ENCODE results near the gene HS3ST6.

GRCh38 chr16:1907226-1907860 is 10.9 kb downstream of the HS3ST6 start:
- TF ChIP-seq EZH2 (IDR thresholded peaks at IDR 0.05; ENCODE audit: insufficient read depth, poor library complexity, severe bottlenecking) (no peak), EZH2phosphoT487 (IDR thresholded peaks at IDR 0.05; ENCODE audit: insufficient read depth, low read depth) (no peak)

Data from GM23248 (cell line).